Measurements from ENCODE around the gene CDSN.

CDSN gene

GRCh38 chr6:31163922-31164321 is 43.7 kb upstream of the CDSN start:
- H3K27ac ChIP-seq, result no peak overlapping the region
- no peaks in the 10 kb centered on the region for H3K9me3 ChIP-seq
- no peak overlapping the region for H3K4me3 ChIP-seq (ENCODE audit: low read depth in 1 of 2, low read length in 1 of 2)
- H3K4me1 ChIP-seq (ENCODE audit: control insufficient read depth in 1 of 2, insufficient read depth in 1 of 2, low read depth in 1 of 2, low read length in 1 of 2), result peaks cover 12 to 16% of the 10 kb centered on the region in 2 experiments
- TF ChIP-seq CTCF (IDR thresholded peaks at IDR 0.05), result no peak
- peaks cover 19% of the 10 kb centered on the region for H3K36me3 ChIP-seq
- no peaks in the 10 kb centered on the region for H3K27me3 ChIP-seq

GRCh38 chr6:31162463-31163165 is 42.4 kb upstream of the CDSN start:
- peaks cover 19% of the 10 kb centered on the region for H3K36me3 ChIP-seq
- no peak overlapping the region for H3K4me3 ChIP-seq (ENCODE audit: low read depth in 1 of 2, low read length in 1 of 2)
- no peak for TF ChIP-seq CTCF (IDR thresholded peaks at IDR 0.05)
- H3K4me1 ChIP-seq (ENCODE audit: control insufficient read depth in 1 of 2, insufficient read depth in 1 of 2, low read depth in 1 of 2, low read length in 1 of 2), result peaks cover 20 to 27% of the 10 kb centered on the region in 2 experiments
- no peaks in the 10 kb centered on the region for H3K27me3 ChIP-seq
- H3K27ac ChIP-seq, result no peak overlapping the region
- no peaks in the 10 kb centered on the region for H3K9me3 ChIP-seq

GRCh38 chr6:31161216-31162126 is 41.2 kb upstream of the CDSN start:
- H3K36me3 ChIP-seq, result peaks cover 19% of the 10 kb centered on the region
- no peaks in the 10 kb centered on the region for H3K9me3 ChIP-seq
- peaks cover 25 to 31% of the 10 kb centered on the region in 2 experiments for H3K4me1 ChIP-seq (ENCODE audit: control insufficient read depth in 1 of 2, insufficient read depth in 1 of 2, low read depth in 1 of 2, low read length in 1 of 2)
- H3K27ac ChIP-seq, result no peak overlapping the region
- no peaks in the 10 kb centered on the region for H3K27me3 ChIP-seq
- no peak overlapping the region for H3K4me3 ChIP-seq (ENCODE audit: low read depth in 1 of 2, low read length in 1 of 2)
- TF ChIP-seq CTCF (IDR thresholded peaks at IDR 0.05), result no peak

GRCh38 chr6:31158863-31159855 is 38.9 kb upstream of the CDSN start:
- H3K4me3 ChIP-seq (ENCODE audit: low read depth in 1 of 2, low read length in 1 of 2), result peak overlapping the region; percentile 64 to 92
- TF ChIP-seq CTCF (IDR thresholded peaks at IDR 0.05), result no peak
- no peaks in the 10 kb centered on the region for H3K27me3 ChIP-seq
- H3K9me3 ChIP-seq, result no peaks in the 10 kb centered on the region
- H3K27ac ChIP-seq, result peak overlapping the region; percentile 74
- peaks cover 9% of the 10 kb centered on the region for H3K36me3 ChIP-seq
- peaks cover 25 to 31% of the 10 kb centered on the region in 2 experiments for H3K4me1 ChIP-seq (ENCODE audit: control insufficient read depth in 1 of 2, insufficient read depth in 1 of 2, low read depth in 1 of 2, low read length in 1 of 2)
